OCI-M1 (cell line): ENCODE results near the gene RAB25.
"Not testable (repeated sequence)": the region's sequence is repeated elsewhere in the genome, so short reads cannot be mapped to it uniquely, and the experiment has no call there.

Experiments used
- DNase-seq: peaks from one replicate; lab custom pipeline; 2025; lab: John Stamatoyannopoulos, UW

The RAB25 gene

GRCh38 chr1:156060937-156061636 lies at the start of gene RAB25:
Gene RAB25 (plus strand): TSS chr1:156061160. CDS start chr1:156061401, 241 bp downstream.
- DNase-seq = no peak

- DNase-seq = no peak
These were observed 48.7 kb upstream of the RAB25 start for GRCh38 chr1:156012051-156012817.

GRCh38 chr1:156014829-156015228 lies 46.1 kb upstream of the RAB25 start:
- DNase-seq = no peak

- no peak for DNase-seq
These were observed 41.0 kb upstream of the RAB25 start for GRCh38 chr1:156019946-156020292.

GRCh38 chr1:156020293-156021092 lies 40.5 kb upstream of the RAB25 start, which contains the start of gene SSR2:
Gene SSR2 (minus strand): TSS chr1:156020951. CDS start chr1:156020167, 784 bp downstream.
- peak; percentile 96 for DNase-seq

GRCh38 chr1:156021093-156021428 lies 39.9 kb upstream of the RAB25 start:
- no peak for DNase-seq

- no peak for DNase-seq
These were observed 39.0 kb upstream of the RAB25 start for GRCh38 chr1:156021954-156022353.

- DNase-seq = no peak
These were observed 36.2 kb upstream of the RAB25 start for GRCh38 chr1:156024801-156025200.

GRCh38 chr1:156025876-156026275 lies 35.1 kb upstream of the RAB25 start:
- peak; percentile 80 for DNase-seq

- no peak for DNase-seq
These were observed 34.4 kb upstream of the RAB25 start for GRCh38 chr1:156026588-156026987.

- no peak for DNase-seq
These were observed 27.9 kb upstream of the RAB25 start for GRCh38 chr1:156033011-156033410.

- not testable (repeated sequence) for DNase-seq
These were observed 26.0 kb upstream of the RAB25 start for GRCh38 chr1:156034991-156035390.

- no peak for DNase-seq
These were observed 18.1 kb upstream of the RAB25 start for GRCh38 chr1:156042828-156043227.

GRCh38 chr1:156045076-156045475 lies 15.9 kb upstream of the RAB25 start:
- no peak for DNase-seq

- no peak for DNase-seq
These were observed 12.2 kb upstream of the RAB25 start for GRCh38 chr1:156048663-156049258.

- no peak for DNase-seq
These were observed 10.6 kb upstream of the RAB25 start for GRCh38 chr1:156050376-156050775.

GRCh38 chr1:156051011-156051725 lies 9.8 kb upstream of the RAB25 start:
- no peak for DNase-seq

GRCh38 chr1:156052862-156053767 lies 7.8 kb upstream of the RAB25 start:
- peak; percentile 82 for DNase-seq

GRCh38 chr1:156053768-156054499 lies 7.0 kb upstream of the RAB25 start, which contains the start of gene UBQLN4:
Gene UBQLN4 (minus strand): TSS chr1:156053798. CDS start chr1:156053701, 97 bp downstream.
- DNase-seq = peak; percentile 95
